CD14-positive monocyte (primary cell): ENCODE results near the gene CCND1. TPM values are rescaled to one million over a fixed set of nuclear protein-coding genes. Genes with fewer than 3 reads are reported as not detected.
"Not testable (repeated sequence)": the region's sequence is repeated elsewhere in the genome, so short reads cannot be mapped to it uniquely, and the experiment has no call there.

Source experiments
- DNase-seq, 3 donors: peaks; one replicate each; pipeline ENCODE4 v3.0.0-alpha.2; 2011 to 2022
- H2AFZ ChIP-seq: 2 replicates; pipeline ENCODE4 v1.6.0; 2012; ENCODE audit warnings: mild to moderate bottlenecking, low read depth, low read length, inconsistent platforms; ENCODE audit not compliant: insufficient read depth, poor library complexity, severe bottlenecking
- H3K27ac ChIP-seq, 2 donors: 1 replicate in 1 of 2; 2 replicates in 1 of 2; pipeline ENCODE4 v1.5.1; 2012 to 2013; ENCODE audit warnings: low read length in 2 of 2, control low read depth in 1 of 2, inconsistent platforms in 1 of 2, low read depth in 1 of 2, mild to moderate bottlenecking in 1 of 2
- H3K27me3 ChIP-seq, 2 donors: one replicate each; pipeline versions ENCODE4 v1.6.0 to v1.6.1; 2011 to 2013; ENCODE audit warnings: low read length in 2 of 2; ENCODE audit not compliant: control insufficient read depth in 2 of 2, insufficient read depth in 2 of 2
- H3K36me3 ChIP-seq, 2 donors: replicated peaks in 1 of 2; 1 replicate in 1 of 2; 2 replicates in 1 of 2; pipeline versions ENCODE4 v1.5.1 to v1.6.1; 2012 to 2013; ENCODE audit warnings: low read length in 2 of 2, control low read depth in 1 of 2, inconsistent platforms in 1 of 2, mild to moderate bottlenecking in 1 of 2; ENCODE audit not compliant: insufficient read depth in 2 of 2, control insufficient read depth in 1 of 2
- H3K4me1 ChIP-seq, 2 donors: 1 replicate in 1 of 2; 2 replicates in 1 of 2; pipeline versions ENCODE4 v1.5.1 to v1.6.1; 2012 to 2013; ENCODE audit warnings: low read length in 2 of 2, control low read depth in 1 of 2, inconsistent platforms in 1 of 2, mild to moderate bottlenecking in 1 of 2, moderate library complexity in 1 of 2; ENCODE audit not compliant: insufficient read depth in 2 of 2, control insufficient read depth in 1 of 2
- H3K4me2 ChIP-seq: replicated peaks from 2 replicates; pipeline ENCODE3; 2012; ENCODE audit warnings: low read length, moderate library complexity, mild to moderate bottlenecking; ENCODE audit not compliant: poor library complexity, severe bottlenecking; ENCODE audit errors: extremely low read depth
- H3K4me3 ChIP-seq, 3 experiments: fragments of 200-600 bp in 1 of 3; sonication (generic) in 1 of 3; replicated peaks in 1 of 3; 1 replicate in 2 of 3; 2 replicates in 1 of 3; pipeline ENCODE4 v1.5.1; 2011 to 2013; ENCODE audit warnings: low read length in 3 of 3, mild to moderate bottlenecking in 3 of 3, control low read depth in 2 of 3, low read depth in 2 of 3, inconsistent platforms in 1 of 3, moderate library complexity in 1 of 3
- H3K79me2 ChIP-seq: 2 replicates; pipeline ENCODE4 v1.6.0; 2012; ENCODE audit warnings: mild to moderate bottlenecking, control low read depth, inconsistent platforms, low read length, moderate library complexity; ENCODE audit not compliant: insufficient read depth
- H3K9ac ChIP-seq: 2 replicates; pipeline ENCODE4 v1.6.0; 2017; ENCODE audit warnings: low read length, mild to moderate bottlenecking; ENCODE audit not compliant: insufficient read depth, poor library complexity, severe bottlenecking
- H3K9me3 ChIP-seq, 2 donors: replicated peaks in 1 of 2; 1 replicate in 1 of 2; 2 replicates in 1 of 2; pipeline versions ENCODE4 v1.5.1 to v1.6.1; 2012 to 2013; ENCODE audit warnings: low read length in 2 of 2, control low read depth in 1 of 2; ENCODE audit not compliant: control insufficient read depth in 1 of 2, insufficient read depth in 1 of 2
- H4K20me1 ChIP-seq: 2 replicates; pipeline ENCODE4 v1.6.0; 2012; ENCODE audit warnings: mild to moderate bottlenecking, low read length, control low read depth, moderate library complexity; ENCODE audit not compliant: insufficient read depth
- H3K27ac Mint-ChIP-seq, 7 donors: one replicate each; pipeline ENCODE4 v1.8.0; 2020; ENCODE audit warnings: mild to moderate bottlenecking in 7 of 7, mixed read lengths in 7 of 7, moderate library complexity in 6 of 7, inconsistent platforms in 2 of 7
- H3K27me3 Mint-ChIP-seq, 3 donors: one replicate each; pipeline ENCODE4 v1.8.0; 2021 to 2022; ENCODE audit warnings: low read depth in 3 of 3, mild to moderate bottlenecking in 3 of 3, mixed read lengths in 3 of 3, moderate library complexity in 3 of 3, inconsistent platforms in 1 of 3
- H3K36me3 Mint-ChIP-seq, 2 donors: one replicate each; pipeline ENCODE4 v1.8.0; 2020; ENCODE audit warnings: mixed read lengths in 2 of 2, inconsistent platforms in 1 of 2, mild to moderate bottlenecking in 1 of 2
- H3K4me1 Mint-ChIP-seq: one replicate; pipeline ENCODE4 v1.8.0; 2020; ENCODE audit warnings: mild to moderate bottlenecking, mixed read lengths
- H3K4me3 Mint-ChIP-seq, 2 donors: one replicate each; pipeline ENCODE4 v1.8.0; 2020; ENCODE audit warnings: mild to moderate bottlenecking in 2 of 2, mixed read lengths in 2 of 2, moderate library complexity in 1 of 2
- H3K9me3 Mint-ChIP-seq, 7 donors: one replicate each; pipeline ENCODE4 v1.8.0; 2020 to 2022; ENCODE audit warnings: mixed read lengths in 7 of 7, mild to moderate bottlenecking in 6 of 7, moderate library complexity in 6 of 7, inconsistent platforms in 2 of 7
- CTCF ChIP-seq: fragments of 200-600 bp; IDR thresholded peaks from one replicate; pipeline ENCODE4 v1.8.0; 2022; ENCODE audit warnings: antibody characterized with exemption, mild to moderate bottlenecking
- WGBS: methylation state at CpG from one replicate; pipeline ENCODE4 v1.1.5; 2013; ENCODE audit warnings: missing lambda C conversion rate; ENCODE audit not compliant: insufficient coverage; 5-methylcytosine and 5-hydroxymethylcytosine counted together
- intact Hi-C, 2 donors: fragments of 100-400 bp; cut with micrococcal nuclease; formaldehyde crosslinking; loops; one replicate each; pipeline versions ENCODE4 v1.15.0 to v1.15.1; 2023
- polyA plus RNA-seq, 3 donors: library from polyadenylated mRNA; depleted of rRNA in 1 of 3; unstranded in 2 of 3; stranded (reverse) in 1 of 3; fragments of 300-500 nt in 2 of 3; fragments of >200 nt in 1 of 3; fragmentation: Illumina TruSeq in 2 of 3; gene quantifications; 1 replicate in 2 of 3; 2 replicates in 1 of 3; pipeline ENCODE4 v1.2.3, GENCODE V29; 2012 to 2021

Gene CCND1
- polyA plus RNA-seq, 3 donors: 0.01 TPM; not detected in 2

GRCh38 chr11:69695581-69695980 is 54.6 kb downstream of the CCND1 start:
- Histone ChIP-seq H3K9me3 (no peaks in the 10 kb centered on the region), H3K4me2 (no peak overlapping the region), H3K27me3 (peaks cover 4 to 13% of the 10 kb centered on the region in 2 donors), H3K79me2 (no peaks in the 10 kb centered on the region), H2AFZ (no peak overlapping the region), H3K4me3 (no peak overlapping the region), H3K9ac (no peak overlapping the region), H3K36me3 (no peaks in the 10 kb centered on the region), H4K20me1 (no peaks in the 10 kb centered on the region), H3K27ac (no peak overlapping the region), H3K4me1 (no peaks in the 10 kb centered on the region)
- DNase-seq: no peak
- TF ChIP-seq CTCF: no peak
- Mint-ChIP-seq H3K36me3 (no peaks in the 10 kb centered on the region), H3K27me3 (peaks cover 8 to 50% (median 25%) of the 10 kb centered on the region in 3 donors), H3K27ac (no peak overlapping the region), H3K4me3 (no peak overlapping the region), H3K4me1 (no peaks in the 10 kb centered on the region), H3K9me3 (peaks cover 4 to 16% (median 8%) of the 10 kb centered on the region in 7 donors)
- no CpG with 5 or more reads among the region's 7 CpGs for WGBS
- intact Hi-C loops: no loop called here

- not testable (repeated sequence) for H3K36me3 Mint-ChIP-seq, H3K4me2 ChIP-seq
Measured at GRCh38 chr11:69695995-69696394, 55.0 kb downstream of the CCND1 start.

More at GRCh38 chr11:69695995-69696394, 55.0 kb downstream of the CCND1 start:
- H2AFZ ChIP-seq, DNase-seq, H3K4me1 ChIP-seq, H3K9ac ChIP-seq, H3K27ac ChIP-seq, H3K36me3 ChIP-seq, H4K20me1 ChIP-seq, H3K27ac Mint-ChIP-seq, H3K9me3 ChIP-seq, H3K4me1 Mint-ChIP-seq, H3K79me2 ChIP-seq, intact Hi-C loops, H3K4me3 ChIP-seq: not testable (repeated sequence)
- peak overlapping the region in 1 of 2 donors; percentile 51 for H3K4me3 Mint-ChIP-seq
- H3K27me3 Mint-ChIP-seq: peaks cover 10 to 51% (median 28%) of the 10 kb centered on the region in 3 donors
- peaks cover 4 to 16% (median 9%) of the 10 kb centered on the region in 7 donors for H3K9me3 Mint-ChIP-seq
- peaks cover 8 to 17% of the 10 kb centered on the region in 2 donors for H3K27me3 ChIP-seq
- WGBS: 90% methylated on average over 2 of the region's 6 CpGs
